DND-41 (cell line): ENCODE results near the gene CEP70.
A peak's percentile ranks its signal among the peaks of the same experiment; 100 is the strongest.
"Not testable (repeated sequence)": the region's sequence is repeated elsewhere in the genome, so short reads cannot be mapped to it uniquely, and the experiment has no call there.

Experiments
- ATAC-seq: fragments of 200-7000 bp; cut with Tn5 transposase; 3 replicates; pipeline ENCODE4 v1.9.1; 2021; ENCODE audit warnings: low read depth; ENCODE audit not compliant: insufficient read depth
- DNase-seq: peaks from one replicate; pipeline ENCODE4 v3.0.0-alpha.2; 2020
- H2AFZ ChIP-seq: 2 replicates; pipeline ENCODE4 v1.6.0; 2012; ENCODE audit warnings: low read depth, low read length
- H3K27ac ChIP-seq: 2 replicates; pipeline ENCODE4 v1.5.1; 2012; ENCODE audit warnings: low read length, inconsistent platforms
- H3K27me3 ChIP-seq: fragments of 200-600 bp; sonication (generic); 2 replicates; pipeline ENCODE4 v1.6.0; 2012; ENCODE audit warnings: low read length, mild to moderate bottlenecking, inconsistent platforms; ENCODE audit not compliant: insufficient read depth, poor library complexity
- H3K36me3 ChIP-seq: 2 replicates; pipeline ENCODE4 v1.5.1; 2012; ENCODE audit warnings: low read length, inconsistent platforms; ENCODE audit not compliant: insufficient read depth
- H3K4me1 ChIP-seq: 2 replicates; pipeline ENCODE4 v1.5.1; 2012; ENCODE audit warnings: mild to moderate bottlenecking, low read length; ENCODE audit not compliant: insufficient read depth
- H3K4me2 ChIP-seq: 2 replicates; pipeline ENCODE4 v1.6.0; 2012; ENCODE audit warnings: mild to moderate bottlenecking, moderate library complexity, low read length, inconsistent platforms; ENCODE audit not compliant: insufficient read depth
- H3K4me3 ChIP-seq, 2 experiments: fragments of 200-600 bp in 1 of 2; shearing (Covaris generic) in 1 of 2; 2 replicates each; pipeline ENCODE4 v1.5.1; 2012 to 2016; ENCODE audit warnings: inconsistent platforms in 2 of 2, low read length in 2 of 2, mild to moderate bottlenecking in 2 of 2, low read depth in 1 of 2, moderate library complexity in 1 of 2
- H3K79me2 ChIP-seq: 2 replicates; pipeline ENCODE4 v1.6.0; 2012; ENCODE audit warnings: low read length, inconsistent platforms; ENCODE audit not compliant: insufficient read depth
- H3K9ac ChIP-seq: 2 replicates; pipeline ENCODE4 v1.6.0; 2012; ENCODE audit warnings: low read depth, mild to moderate bottlenecking, inconsistent platforms, low read length, moderate library complexity
- H3K9me3 ChIP-seq: 2 replicates; pipeline ENCODE4 v1.5.1; 2012; ENCODE audit warnings: low read length, moderate library complexity, mild to moderate bottlenecking, inconsistent platforms; ENCODE audit not compliant: insufficient read depth, severe bottlenecking
- H4K20me1 ChIP-seq: 2 replicates; pipeline ENCODE4 v1.6.0; 2012; ENCODE audit warnings: low read length; ENCODE audit not compliant: insufficient read depth
- CTCF ChIP-seq: IDR thresholded peaks from 2 replicates; pipeline ENCODE4 v1.5.1; 2012; ENCODE audit warnings: borderline replicate concordance, low read length, moderate library complexity, mild to moderate bottlenecking; ENCODE audit not compliant: poor library complexity, severe bottlenecking; ENCODE audit errors: extremely low read depth
- EZH2 ChIP-seq: IDR thresholded peaks from 3 replicates; pipeline ENCODE4 v1.6.1; 2012; ENCODE audit warnings: borderline replicate concordance, low read depth, mild to moderate bottlenecking, moderate library complexity, low read length, inconsistent platforms; ENCODE audit not compliant: severe bottlenecking

The CEP70 gene

GRCh38 chr3:138569090-138569489 is 25.0 kb downstream of the CEP70 start:
- DNase-seq, result no peak

GRCh38 chr3:138567403-138567802 is 26.7 kb downstream of the CEP70 start:
- H3K27me3 ChIP-seq, result no peaks in the 10 kb centered on the region
- no peaks in the 10 kb centered on the region; the same call in 1 of the 2 replicates for H3K79me2 ChIP-seq
- no peak overlapping the region for H2AFZ ChIP-seq
- no peak overlapping the region for H3K4me3 ChIP-seq
- TF ChIP-seq EZH2 (no peak), CTCF (peak; percentile 24)
- no peak overlapping the region for H3K27ac ChIP-seq
- H3K9me3 ChIP-seq, result no peaks in the 10 kb centered on the region
- H4K20me1 ChIP-seq, result no peaks in the 10 kb centered on the region
- no peak overlapping the region for H3K4me2 ChIP-seq
- no peaks in the 10 kb centered on the region for H3K4me1 ChIP-seq
- DNase-seq, result no peak
- no peak overlapping the region for H3K9ac ChIP-seq
- ATAC-seq, result no peak
- peaks cover 23% of the 10 kb centered on the region; the same call in 1 of the 2 replicates for H3K36me3 ChIP-seq

More at GRCh38 chr3:138569090-138569489, 25.0 kb downstream of the CEP70 start:
- H3K4me3 ChIP-seq, result no peak overlapping the region
- no peak overlapping the region for H3K27ac ChIP-seq
- H3K79me2 ChIP-seq, result no peaks in the 10 kb centered on the region; the same call in 1 of the 2 replicates
- H3K36me3 ChIP-seq, result peaks cover 23% of the 10 kb centered on the region; the same call in 1 of the 2 replicates
- H2AFZ ChIP-seq, result no peak overlapping the region
- H3K9ac ChIP-seq, result no peak overlapping the region
- H3K4me1 ChIP-seq, result no peaks in the 10 kb centered on the region
- no peak for TF ChIP-seq EZH2
- TF ChIP-seq CTCF, result no peak
- peaks cover 3% of the 10 kb centered on the region for H3K9me3 ChIP-seq
- no peaks in the 10 kb centered on the region for H3K27me3 ChIP-seq
- ATAC-seq, result no peak
- H4K20me1 ChIP-seq, result no peaks in the 10 kb centered on the region
- H3K4me2 ChIP-seq, result no peak overlapping the region

- H4K20me1 ChIP-seq, H3K9me3 ChIP-seq, H3K9ac ChIP-seq, ATAC-seq, H3K4me2 ChIP-seq, DNase-seq, H3K27ac ChIP-seq, H3K79me2 ChIP-seq, H3K27me3 ChIP-seq, H3K4me3 ChIP-seq, H3K4me1 ChIP-seq, H2AFZ ChIP-seq: not testable (repeated sequence)
- H3K36me3 ChIP-seq, result peaks cover 23% of the 10 kb centered on the region; the same call in 1 of the 2 replicates
Measured at GRCh38 chr3:138566293-138566692, 27.8 kb downstream of the CEP70 start.

- H3K27me3 ChIP-seq, DNase-seq, H3K4me3 ChIP-seq, H4K20me1 ChIP-seq, H3K79me2 ChIP-seq, H3K27ac ChIP-seq, H2AFZ ChIP-seq, H3K9ac ChIP-seq, H3K4me1 ChIP-seq, ATAC-seq, H3K4me2 ChIP-seq: not testable (repeated sequence)
- Histone ChIP-seq H3K9me3 (peaks cover 25% of the 10 kb centered on the region), H3K36me3 (peaks cover 40% of the 10 kb centered on the region)
Measured at GRCh38 chr3:138562902-138563301, 31.2 kb downstream of the CEP70 start.
